T-helper 1 cell treated with Interleukin-12 subunit alpha and Interleukin-12 subunit beta and Interleukin-4 antibody, amounts not matched to agents 30 ng/mL and 1 ng/mL, for 36 hours (primary cell): Measurements from ENCODE around the gene TMEM11. TPM values are rescaled to one million over a fixed set of nuclear protein-coding genes. Genes with fewer than 3 reads are reported as not detected.

Experiments
- intact Hi-C: fragments of 100-400 bp; cut with micrococcal nuclease; formaldehyde crosslinking; loops from one replicate; pipeline ENCODE4 v1.15.1; 2024
- total RNA-seq: library from RNA; stranded (reverse); gene quantifications from 2 replicates; pipeline ENCODE4 v1.2.3, GENCODE V29; 2022

Gene TMEM11
- total RNA-seq, 1 donor from 2014 or later, result 21.4 TPM

DNA sequence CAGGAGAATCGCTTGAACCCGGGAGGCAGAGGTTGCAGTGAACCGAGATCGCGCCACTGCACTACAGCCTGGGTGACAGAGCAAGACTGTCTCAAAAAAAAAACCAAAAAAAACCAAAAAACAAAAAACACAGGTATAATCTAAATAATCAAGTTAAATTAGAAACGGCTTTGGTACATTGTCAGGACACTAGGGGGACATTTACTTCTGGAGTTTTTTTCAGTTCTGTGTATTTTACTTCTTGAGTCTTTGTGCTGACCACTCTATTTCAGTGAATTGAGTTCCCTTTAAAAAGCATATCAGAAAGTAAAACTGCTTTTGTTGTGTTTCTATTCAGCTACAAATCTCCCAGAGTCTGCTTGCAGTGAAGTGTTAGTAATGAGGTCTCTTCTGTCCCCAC lies 50.9 kb downstream of the TMEM11 start:
- intact Hi-C loops, result no loop called here

DNA sequence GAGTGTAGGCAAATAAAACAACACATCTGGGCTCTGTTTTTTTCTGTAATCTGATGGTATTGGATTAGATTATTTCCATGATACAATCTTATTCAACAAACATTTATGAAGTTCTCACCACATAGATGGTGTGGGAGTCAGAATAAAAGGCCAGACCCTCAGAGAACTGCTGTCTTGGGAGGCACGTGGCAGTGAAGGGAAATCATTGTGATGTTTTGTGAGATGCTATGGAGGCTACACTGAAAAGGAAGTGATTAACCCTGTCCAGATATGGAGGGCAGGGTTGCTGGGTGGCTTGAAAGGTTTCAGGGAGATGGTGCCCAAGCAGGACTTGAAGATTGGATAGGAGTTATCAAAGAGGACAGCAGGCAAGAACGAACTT lies 51.6 kb downstream of the TMEM11 start:
- intact Hi-C loops, result no loop called here

DNA sequence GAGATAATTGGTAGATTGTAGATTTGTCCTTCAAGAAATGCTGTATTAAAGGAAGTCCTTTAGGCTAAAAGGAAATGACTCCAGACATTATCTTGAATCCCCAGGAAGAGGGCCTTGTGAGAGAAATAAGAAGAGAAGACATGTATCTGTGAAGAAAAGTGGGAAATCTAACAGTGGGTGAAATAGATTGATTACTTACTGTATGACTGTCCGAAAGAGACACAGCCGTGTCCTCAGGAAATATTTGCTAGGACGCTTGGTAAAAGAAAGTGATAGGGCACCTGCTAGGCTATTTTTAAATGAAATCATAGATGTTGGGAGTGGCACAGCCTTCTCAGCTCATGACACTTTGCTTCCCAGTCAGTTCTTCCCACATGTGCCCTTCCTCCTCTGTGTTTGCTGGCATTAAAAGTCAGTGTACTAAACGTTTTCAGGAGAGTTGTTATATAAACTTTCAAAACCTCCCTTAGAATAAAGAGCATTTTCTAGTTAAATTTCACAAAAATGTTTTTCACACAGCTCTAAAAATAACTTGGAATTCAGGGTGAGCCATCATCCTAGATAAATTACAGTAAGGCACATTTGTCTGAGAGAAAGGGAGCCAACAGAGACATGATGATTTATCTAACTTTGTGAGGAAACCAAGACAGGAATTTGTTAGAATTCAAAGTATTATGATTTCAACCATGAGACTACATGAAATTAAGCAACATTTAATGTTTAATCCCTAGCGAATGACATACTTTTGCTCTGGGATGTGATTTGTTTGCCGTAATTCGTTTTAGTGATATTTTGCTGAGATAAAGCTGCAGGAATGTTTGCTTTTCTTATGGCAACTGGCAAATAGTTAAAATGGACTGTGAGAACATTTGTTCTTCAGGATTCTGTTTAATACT lies 52.2 kb downstream of the TMEM11 start:
- intact Hi-C loops, result no loop called here

- intact Hi-C loops, result no loop called here
These were observed 53.6 kb downstream of the TMEM11 start for GRCh38 chr17:21160401-21160800.

- intact Hi-C loops, result no loop called here
These were observed 56.2 kb downstream of the TMEM11 start for GRCh38 chr17:21157586-21158370.

DNA sequence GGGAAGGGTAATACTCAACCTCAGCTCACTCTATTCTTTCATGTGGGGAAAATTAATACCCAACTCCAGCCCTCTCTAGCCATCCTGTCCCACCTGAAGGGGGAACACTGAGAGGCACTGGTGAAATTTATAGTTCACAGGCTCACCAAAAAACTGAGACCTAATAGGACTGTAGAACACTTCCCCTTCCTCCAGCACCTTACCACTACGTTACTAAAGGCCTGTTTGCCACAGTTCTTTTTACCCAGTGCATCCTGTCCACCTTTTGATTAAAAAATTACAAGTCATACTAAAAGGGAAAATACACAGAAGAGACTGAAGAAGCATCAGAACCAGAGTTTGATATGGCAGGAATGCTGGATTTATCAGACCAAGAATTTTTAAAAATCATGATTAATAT lies 61.2 kb downstream of the TMEM11 start:
- intact Hi-C loops, result no loop called here

GRCh38 chr17:21149621-21150020 lies 64.3 kb downstream of the TMEM11 start:
- intact Hi-C loops, result no loop called here

Other genes starting within 250 kb of the TMEM11 start
- 128 and 139 TPM in 2 replicates for gene USP22, start 171.2 kb downstream of the TMEM11 start, total RNA-seq
- 14.0 and 17.6 TPM in 2 replicates for gene DHRS7B, start 87.2 kb downstream of the TMEM11 start, total RNA-seq
- 3.2 and 3.8 TPM in 2 replicates for gene NATD1, start 39.2 kb upstream of the TMEM11 start, total RNA-seq
- gene MAP2K3, start 70.5 kb upstream of the TMEM11 start, total RNA-seq, result 80.7 and 81.7 TPM in 2 replicates
- gene KCNJ12, start 162.2 kb upstream of the TMEM11 start, total RNA-seq, result not detected in 2 replicates